DND-41 (cell line): ENCODE results near the gene BPIFB2.

Source experiments
- ATAC-seq: fragments of 200-7000 bp; cut with Tn5 transposase; 3 replicates; pipeline ENCODE4 v1.9.1; 2021; ENCODE audit warnings: low read depth; ENCODE audit not compliant: insufficient read depth
- DNase-seq: peaks from one replicate; pipeline ENCODE4 v3.0.0-alpha.2; 2020
- H2AFZ ChIP-seq: 2 replicates; pipeline ENCODE4 v1.6.0; 2012; ENCODE audit warnings: low read depth, low read length
- H3K27ac ChIP-seq: 2 replicates; pipeline ENCODE4 v1.5.1; 2012; ENCODE audit warnings: low read length, inconsistent platforms
- H3K27me3 ChIP-seq: fragments of 200-600 bp; sonication (generic); 2 replicates; pipeline ENCODE4 v1.6.0; 2012; ENCODE audit warnings: low read length, mild to moderate bottlenecking, inconsistent platforms; ENCODE audit not compliant: insufficient read depth, poor library complexity
- H3K36me3 ChIP-seq: 2 replicates; pipeline ENCODE4 v1.5.1; 2012; ENCODE audit warnings: low read length, inconsistent platforms; ENCODE audit not compliant: insufficient read depth
- H3K4me1 ChIP-seq: 2 replicates; pipeline ENCODE4 v1.5.1; 2012; ENCODE audit warnings: mild to moderate bottlenecking, low read length; ENCODE audit not compliant: insufficient read depth
- H3K4me2 ChIP-seq: 2 replicates; pipeline ENCODE4 v1.6.0; 2012; ENCODE audit warnings: mild to moderate bottlenecking, moderate library complexity, low read length, inconsistent platforms; ENCODE audit not compliant: insufficient read depth
- H3K4me3 ChIP-seq, 2 experiments: fragments of 200-600 bp in 1 of 2; shearing (Covaris generic) in 1 of 2; 2 replicates each; pipeline ENCODE4 v1.5.1; 2012 to 2016; ENCODE audit warnings: inconsistent platforms in 2 of 2, low read length in 2 of 2, mild to moderate bottlenecking in 2 of 2, low read depth in 1 of 2, moderate library complexity in 1 of 2
- H3K79me2 ChIP-seq: 2 replicates; pipeline ENCODE4 v1.6.0; 2012; ENCODE audit warnings: low read length, inconsistent platforms; ENCODE audit not compliant: insufficient read depth
- H3K9ac ChIP-seq: 2 replicates; pipeline ENCODE4 v1.6.0; 2012; ENCODE audit warnings: low read depth, mild to moderate bottlenecking, inconsistent platforms, low read length, moderate library complexity
- H3K9me3 ChIP-seq: 2 replicates; pipeline ENCODE4 v1.5.1; 2012; ENCODE audit warnings: low read length, moderate library complexity, mild to moderate bottlenecking, inconsistent platforms; ENCODE audit not compliant: insufficient read depth, severe bottlenecking
- H4K20me1 ChIP-seq: 2 replicates; pipeline ENCODE4 v1.6.0; 2012; ENCODE audit warnings: low read length; ENCODE audit not compliant: insufficient read depth
- CTCF ChIP-seq: IDR thresholded peaks from 2 replicates; pipeline ENCODE4 v1.5.1; 2012; ENCODE audit warnings: borderline replicate concordance, low read length, moderate library complexity, mild to moderate bottlenecking; ENCODE audit not compliant: poor library complexity, severe bottlenecking; ENCODE audit errors: extremely low read depth
- EZH2 ChIP-seq: IDR thresholded peaks from 3 replicates; pipeline ENCODE4 v1.6.1; 2012; ENCODE audit warnings: borderline replicate concordance, low read depth, mild to moderate bottlenecking, moderate library complexity, low read length, inconsistent platforms; ENCODE audit not compliant: severe bottlenecking

Gene BPIFB2

DNA sequence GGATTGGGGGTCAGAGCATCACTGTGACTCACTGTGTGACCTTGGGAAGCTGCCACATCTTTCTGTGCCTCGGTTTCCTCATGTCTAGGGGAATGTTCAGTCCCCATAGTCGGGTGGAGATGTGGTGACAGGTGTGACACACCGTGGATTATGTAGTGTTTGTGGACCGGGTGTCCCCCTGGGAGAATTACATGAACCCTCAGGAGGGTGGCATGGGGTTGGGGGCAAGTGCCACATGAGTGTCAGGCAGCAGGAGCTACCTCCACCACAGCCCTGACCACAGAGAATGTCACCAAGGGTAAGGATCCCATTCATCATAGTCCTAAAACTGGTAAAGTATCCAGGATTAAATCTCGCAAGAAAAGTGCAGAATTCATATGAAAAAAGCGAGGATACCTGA is 26.5 kb upstream of the BPIFB2 start:
- Histone ChIP-seq H3K4me3 (no peak overlapping the region), H3K9ac (no peak overlapping the region), H3K27me3 (no peaks in the 10 kb centered on the region), H3K36me3 (no peaks in the 10 kb centered on the region), H2AFZ (no peak overlapping the region), H3K27ac (no peak overlapping the region), H3K9me3 (peaks cover 9% of the 10 kb centered on the region), H3K4me2 (no peak overlapping the region), H4K20me1 (no peaks in the 10 kb centered on the region), H3K4me1 (peaks cover 19% of the 10 kb centered on the region), H3K79me2 (no peaks in the 10 kb centered on the region)
- no peak for DNase-seq
- no peak for TF ChIP-seq EZH2
- no peak for TF ChIP-seq CTCF
- no peak for ATAC-seq

DNA sequence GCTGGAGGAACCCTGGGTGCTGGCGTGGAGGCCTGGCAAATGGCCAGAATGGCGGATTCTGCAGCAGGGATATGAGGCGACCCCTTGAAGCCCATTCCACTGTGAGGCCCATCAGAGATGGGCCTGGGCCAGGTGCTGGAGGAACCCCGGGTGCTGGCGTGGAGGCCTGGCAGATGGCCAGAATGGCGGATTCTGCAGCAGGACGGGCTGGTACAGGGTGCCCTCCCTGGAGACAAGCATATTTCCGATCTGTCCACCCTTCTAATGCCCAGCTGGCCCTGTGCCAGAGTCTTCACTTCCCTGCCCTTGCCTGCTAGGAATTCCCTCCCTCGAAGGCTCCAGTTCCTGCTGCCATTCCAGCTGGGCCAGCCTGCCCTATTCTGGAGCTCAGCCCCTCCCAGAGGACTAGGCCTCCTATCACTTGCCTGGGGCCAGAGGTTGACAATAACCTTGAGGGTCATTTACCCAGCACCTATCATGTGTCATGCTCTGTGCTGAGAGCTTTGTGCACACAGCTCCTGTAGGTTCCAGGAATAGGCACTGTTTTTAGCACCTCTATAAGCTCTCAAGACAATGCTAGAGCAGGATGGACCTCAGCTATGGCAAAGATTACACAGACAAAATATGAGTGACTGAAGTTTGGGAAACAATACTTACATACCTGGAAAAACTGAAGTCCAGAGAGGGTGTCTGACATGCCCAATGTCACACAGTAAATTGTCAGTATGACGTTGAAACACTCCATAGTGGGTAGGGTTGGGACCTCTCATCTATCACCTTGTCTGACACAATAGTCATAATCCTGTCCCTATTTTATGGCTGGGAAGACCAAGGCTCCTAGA is 24.7 kb upstream of the BPIFB2 start:
- Histone ChIP-seq H3K27ac (no peak overlapping the region), H3K4me3 (no peak overlapping the region), H4K20me1 (no peaks in the 10 kb centered on the region), H3K9ac (no peak overlapping the region), H3K79me2 (no peaks in the 10 kb centered on the region), H3K4me2 (no peak overlapping the region), H2AFZ (no peak overlapping the region), H3K27me3 (no peaks in the 10 kb centered on the region), H3K36me3 (no peaks in the 10 kb centered on the region), H3K4me1 (peaks cover under 1% of the 10 kb centered on the region), H3K9me3 (no peaks in the 10 kb centered on the region)
- TF ChIP-seq EZH2, result no peak
- no peak for TF ChIP-seq CTCF
- DNase-seq, result no peak
- ATAC-seq, result no peak

GRCh38 chr20:32983459-32984112 is 23.9 kb upstream of the BPIFB2 start:
- Histone ChIP-seq H3K4me1 (no peaks in the 10 kb centered on the region), H3K9me3 (no peaks in the 10 kb centered on the region), H3K4me2 (no peak overlapping the region), H3K4me3 (no peak overlapping the region), H3K79me2 (no peaks in the 10 kb centered on the region), H3K36me3 (no peaks in the 10 kb centered on the region), H3K27ac (no peak overlapping the region), H3K27me3 (no peaks in the 10 kb centered on the region), H3K9ac (no peak overlapping the region), H2AFZ (no peak overlapping the region), H4K20me1 (no peaks in the 10 kb centered on the region)
- DNase-seq (no peak), ATAC-seq (no peak)
- TF ChIP-seq EZH2 (no peak), CTCF (no peak)
